GM12864 (cell line): ENCODE data around the gene TSSK6.

Experiments used
- DNase-seq: peaks from one replicate; pipeline ENCODE4 v3.0.0-alpha.2; 2011; ENCODE audit warnings: low read depth
- H3K4me3 ChIP-seq: 2 replicates; pipeline ENCODE4 v1.5.1; 2011; ENCODE audit warnings: mild to moderate bottlenecking, low read depth, low read length, control low read depth
- CTCF ChIP-seq: IDR thresholded peaks from 2 replicates; pipeline ENCODE4 v1.5.1; 2011; ENCODE audit warnings: low read depth, mild to moderate bottlenecking, moderate library complexity, low read length, control low read depth, inconsistent platforms; ENCODE audit errors: missing control alignments

The TSSK6 gene

GRCh38 chr19:19504754-19505668 lies 10.3 kb downstream of the TSSK6 start:
- TF ChIP-seq CTCF: no peak
- DNase-seq: no peak
- no peak overlapping the region for H3K4me3 ChIP-seq

DNA sequence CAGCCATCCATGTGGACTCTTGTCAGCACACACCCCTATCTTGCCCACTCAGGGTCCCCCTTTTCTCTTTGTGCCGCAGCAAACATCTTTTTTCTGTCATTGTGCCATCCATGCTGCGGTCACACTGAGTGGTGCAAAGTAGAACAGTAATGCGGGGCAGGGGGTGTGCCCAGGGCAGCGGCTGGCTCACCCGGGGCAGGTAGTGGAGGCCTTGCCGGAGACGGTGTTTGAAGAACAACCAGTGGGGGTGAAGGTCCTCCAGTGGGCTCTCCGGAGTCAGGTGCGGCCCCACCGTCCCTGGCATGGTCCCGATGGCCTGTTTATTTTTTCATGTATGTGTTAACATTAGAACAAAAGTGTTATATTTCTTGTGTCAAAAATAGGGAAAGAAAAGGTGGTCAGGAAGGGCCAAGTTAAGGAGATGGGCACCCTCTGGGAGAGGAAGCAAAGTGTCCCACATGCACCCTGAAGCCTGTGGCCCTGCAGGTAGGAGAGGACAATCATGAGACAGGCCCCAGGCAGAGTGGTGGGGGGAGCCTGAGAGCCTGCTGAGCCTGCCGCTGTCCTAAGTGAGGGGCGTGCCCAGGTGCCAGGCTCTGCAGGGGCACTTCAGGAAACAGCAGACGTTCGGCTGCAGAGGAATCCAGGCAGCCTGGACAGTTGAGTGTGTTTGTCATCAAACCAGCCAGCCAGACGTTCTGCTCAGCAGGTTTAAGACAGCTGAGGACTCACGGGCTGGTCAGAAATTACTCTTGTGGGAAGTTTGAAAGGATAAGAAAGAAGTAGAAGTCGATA lies 12.3 kb downstream of the TSSK6 start:
- no peak for TF ChIP-seq CTCF
- DNase-seq: no peak
- H3K4me3 ChIP-seq: no peak overlapping the region

GRCh38 chr19:19502281-19502680 lies 13.1 kb downstream of the TSSK6 start:
- DNase-seq: no peak
- no peak overlapping the region for H3K4me3 ChIP-seq
- no peak for TF ChIP-seq CTCF

DNA sequence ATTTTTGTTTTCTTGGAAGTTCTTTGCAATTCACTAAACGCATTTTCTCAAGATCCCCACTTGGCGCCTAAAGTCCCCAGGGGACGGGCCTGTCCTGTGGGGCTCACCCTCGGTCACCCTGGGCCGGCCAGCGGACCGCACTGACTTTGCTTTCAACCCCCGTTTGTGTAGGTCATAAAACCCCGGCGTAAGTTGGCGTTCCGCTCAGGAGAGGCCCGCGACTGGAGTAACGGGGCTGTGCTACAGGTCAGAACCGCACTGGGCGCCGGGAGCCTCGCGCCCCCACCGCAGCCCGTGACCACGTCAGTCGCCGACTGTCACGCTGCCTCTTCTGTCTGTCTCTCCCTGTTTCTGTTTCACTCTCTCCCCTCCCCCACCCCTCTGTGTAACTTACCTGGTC lies 13.6 kb downstream of the TSSK6 start:
- DNase-seq: no peak
- TF ChIP-seq CTCF: no peak
- H3K4me3 ChIP-seq: no peak overlapping the region

GRCh38 chr19:19500975-19501644 lies 14.2 kb downstream of the TSSK6 start:
- TF ChIP-seq CTCF: no peak
- DNase-seq: no peak
- H3K4me3 ChIP-seq: no peak overlapping the region

DNA sequence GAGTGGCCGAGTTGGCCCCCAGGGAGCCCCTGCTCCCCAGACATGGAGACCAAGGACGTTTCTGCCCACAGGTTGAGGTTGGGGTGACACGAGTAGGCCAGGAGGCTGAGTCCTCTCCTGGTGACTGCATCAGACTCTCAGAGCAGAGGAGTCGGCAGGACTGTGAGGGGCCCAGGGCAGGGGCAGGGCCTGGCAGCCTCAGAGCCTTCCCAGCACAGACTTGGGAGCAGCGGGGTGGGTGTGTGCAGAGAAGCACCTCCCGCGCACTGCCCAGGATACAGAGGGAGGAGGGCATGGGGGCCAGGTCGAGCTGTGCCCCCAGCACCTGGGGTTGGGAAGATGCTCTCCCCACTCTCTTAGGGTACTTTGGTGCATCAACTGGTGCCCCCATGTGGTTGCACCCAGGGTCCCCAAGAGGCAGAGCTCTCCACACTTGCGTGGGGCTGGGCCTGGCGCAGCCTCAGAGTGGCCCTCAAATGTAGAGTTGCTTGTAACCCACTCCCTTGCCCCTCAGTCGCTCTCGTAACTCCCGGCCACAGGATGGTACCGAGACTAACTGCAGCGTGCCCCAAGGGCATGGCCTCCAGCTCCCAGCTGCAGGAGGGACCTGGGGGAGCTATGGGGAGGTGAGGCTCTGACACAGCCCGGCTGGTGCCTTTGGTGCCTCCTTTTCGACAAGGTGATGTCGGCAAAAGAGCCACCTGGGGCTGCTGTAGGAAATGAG lies 15.9 kb downstream of the TSSK6 start:
- H3K4me3 ChIP-seq: no peak overlapping the region
- DNase-seq: no peak
- no peak for TF ChIP-seq CTCF
